CD14-positive monocyte (primary cell): ENCODE measurements around the gene NID1. TPM values are rescaled to one million over a fixed set of nuclear protein-coding genes. Genes with fewer than 3 reads are reported as not detected.

ENCODE experiments used
- DNase-seq, 3 donors: peaks; one replicate each; pipeline ENCODE4 v3.0.0-alpha.2; 2011 to 2022
- H2AFZ ChIP-seq: 2 replicates; pipeline ENCODE4 v1.6.0; 2012; ENCODE audit warnings: mild to moderate bottlenecking, low read depth, low read length, inconsistent platforms; ENCODE audit not compliant: insufficient read depth, poor library complexity, severe bottlenecking
- H3K27ac ChIP-seq, 2 donors: 1 replicate in 1 of 2; 2 replicates in 1 of 2; pipeline ENCODE4 v1.5.1; 2012 to 2013; ENCODE audit warnings: low read length in 2 of 2, control low read depth in 1 of 2, inconsistent platforms in 1 of 2, low read depth in 1 of 2, mild to moderate bottlenecking in 1 of 2
- H3K27me3 ChIP-seq, 2 donors: one replicate each; pipeline versions ENCODE4 v1.6.0 to v1.6.1; 2011 to 2013; ENCODE audit warnings: low read length in 2 of 2; ENCODE audit not compliant: control insufficient read depth in 2 of 2, insufficient read depth in 2 of 2
- H3K36me3 ChIP-seq, 2 donors: replicated peaks in 1 of 2; 1 replicate in 1 of 2; 2 replicates in 1 of 2; pipeline versions ENCODE4 v1.5.1 to v1.6.1; 2012 to 2013; ENCODE audit warnings: low read length in 2 of 2, control low read depth in 1 of 2, inconsistent platforms in 1 of 2, mild to moderate bottlenecking in 1 of 2; ENCODE audit not compliant: insufficient read depth in 2 of 2, control insufficient read depth in 1 of 2
- H3K4me1 ChIP-seq, 2 donors: 1 replicate in 1 of 2; 2 replicates in 1 of 2; pipeline versions ENCODE4 v1.5.1 to v1.6.1; 2012 to 2013; ENCODE audit warnings: low read length in 2 of 2, control low read depth in 1 of 2, inconsistent platforms in 1 of 2, mild to moderate bottlenecking in 1 of 2, moderate library complexity in 1 of 2; ENCODE audit not compliant: insufficient read depth in 2 of 2, control insufficient read depth in 1 of 2
- H3K4me2 ChIP-seq: replicated peaks from 2 replicates; pipeline ENCODE3; 2012; ENCODE audit warnings: low read length, moderate library complexity, mild to moderate bottlenecking; ENCODE audit not compliant: poor library complexity, severe bottlenecking; ENCODE audit errors: extremely low read depth
- H3K4me3 ChIP-seq, 3 experiments: fragments of 200-600 bp in 1 of 3; sonication (generic) in 1 of 3; replicated peaks in 1 of 3; 1 replicate in 2 of 3; 2 replicates in 1 of 3; pipeline ENCODE4 v1.5.1; 2011 to 2013; ENCODE audit warnings: low read length in 3 of 3, mild to moderate bottlenecking in 3 of 3, control low read depth in 2 of 3, low read depth in 2 of 3, inconsistent platforms in 1 of 3, moderate library complexity in 1 of 3
- H3K79me2 ChIP-seq: 2 replicates; pipeline ENCODE4 v1.6.0; 2012; ENCODE audit warnings: mild to moderate bottlenecking, control low read depth, inconsistent platforms, low read length, moderate library complexity; ENCODE audit not compliant: insufficient read depth
- H3K9ac ChIP-seq: 2 replicates; pipeline ENCODE4 v1.6.0; 2017; ENCODE audit warnings: low read length, mild to moderate bottlenecking; ENCODE audit not compliant: insufficient read depth, poor library complexity, severe bottlenecking
- H3K9me3 ChIP-seq, 2 donors: replicated peaks in 1 of 2; 1 replicate in 1 of 2; 2 replicates in 1 of 2; pipeline versions ENCODE4 v1.5.1 to v1.6.1; 2012 to 2013; ENCODE audit warnings: low read length in 2 of 2, control low read depth in 1 of 2; ENCODE audit not compliant: control insufficient read depth in 1 of 2, insufficient read depth in 1 of 2
- H4K20me1 ChIP-seq: 2 replicates; pipeline ENCODE4 v1.6.0; 2012; ENCODE audit warnings: mild to moderate bottlenecking, low read length, control low read depth, moderate library complexity; ENCODE audit not compliant: insufficient read depth
- H3K27ac Mint-ChIP-seq, 7 donors: one replicate each; pipeline ENCODE4 v1.8.0; 2020; ENCODE audit warnings: mild to moderate bottlenecking in 7 of 7, mixed read lengths in 7 of 7, moderate library complexity in 6 of 7, inconsistent platforms in 2 of 7
- H3K27me3 Mint-ChIP-seq, 3 donors: one replicate each; pipeline ENCODE4 v1.8.0; 2021 to 2022; ENCODE audit warnings: low read depth in 3 of 3, mild to moderate bottlenecking in 3 of 3, mixed read lengths in 3 of 3, moderate library complexity in 3 of 3, inconsistent platforms in 1 of 3
- H3K36me3 Mint-ChIP-seq, 2 donors: one replicate each; pipeline ENCODE4 v1.8.0; 2020; ENCODE audit warnings: mixed read lengths in 2 of 2, inconsistent platforms in 1 of 2, mild to moderate bottlenecking in 1 of 2
- H3K4me1 Mint-ChIP-seq: one replicate; pipeline ENCODE4 v1.8.0; 2020; ENCODE audit warnings: mild to moderate bottlenecking, mixed read lengths
- H3K4me3 Mint-ChIP-seq, 2 donors: one replicate each; pipeline ENCODE4 v1.8.0; 2020; ENCODE audit warnings: mild to moderate bottlenecking in 2 of 2, mixed read lengths in 2 of 2, moderate library complexity in 1 of 2
- H3K9me3 Mint-ChIP-seq, 7 donors: one replicate each; pipeline ENCODE4 v1.8.0; 2020 to 2022; ENCODE audit warnings: mixed read lengths in 7 of 7, mild to moderate bottlenecking in 6 of 7, moderate library complexity in 6 of 7, inconsistent platforms in 2 of 7
- WGBS: methylation state at CpG from one replicate; pipeline ENCODE4 v1.1.5; 2013; ENCODE audit warnings: missing lambda C conversion rate; ENCODE audit not compliant: insufficient coverage; 5-methylcytosine and 5-hydroxymethylcytosine counted together
- intact Hi-C, 2 donors: fragments of 100-400 bp; cut with micrococcal nuclease; formaldehyde crosslinking; loops; one replicate each; pipeline versions ENCODE4 v1.15.0 to v1.15.1; 2023
- polyA plus RNA-seq, 3 donors: library from polyadenylated mRNA; depleted of rRNA in 1 of 3; unstranded in 2 of 3; stranded (reverse) in 1 of 3; fragments of 300-500 nt in 2 of 3; fragments of >200 nt in 1 of 3; fragmentation: Illumina TruSeq in 2 of 3; gene quantifications; 1 replicate in 2 of 3; 2 replicates in 1 of 3; pipeline ENCODE4 v1.2.3, GENCODE V29; 2012 to 2021
- TF ChIP-seq, protein P1 (sequence below): fragments of 200-600 bp; IDR thresholded peaks from one replicate; pipeline ENCODE4 v1.8.0; 2022; ENCODE audit warnings: antibody characterized with exemption, mild to moderate bottlenecking

The NID1 gene
- polyA plus RNA-seq, 3 donors, result 6.8 to 19.7 (median 14.4) TPM

DNA sequence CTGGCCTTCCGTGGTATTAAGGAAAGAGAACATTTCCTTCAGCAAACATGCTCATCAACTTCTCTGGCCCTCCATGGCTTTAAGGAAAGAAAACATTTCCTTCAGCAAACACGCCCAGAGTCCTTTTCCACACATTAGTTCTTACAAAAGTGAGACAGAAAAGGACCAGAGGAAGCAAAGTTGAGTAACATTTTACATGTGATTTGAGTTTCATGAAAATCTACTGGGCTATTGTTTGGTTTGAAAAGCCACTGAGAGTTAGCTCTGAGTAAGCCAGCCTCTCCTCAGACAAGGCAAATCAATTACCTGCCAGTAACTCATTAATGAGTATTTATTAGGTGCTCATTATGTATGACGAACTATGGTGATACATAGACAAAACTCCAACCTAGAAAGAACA, 78.0 kb downstream of the NID1 start:
- Mint-ChIP-seq H3K4me1 (peaks cover 28% of the 10 kb centered on the region), H3K27me3 (peaks cover 0 to 8% (median 0%) of the 10 kb centered on the region in 3 donors), H3K4me3 (no peak overlapping the region), H3K9me3 (peaks cover 11 to 21% (median 15%) of the 10 kb centered on the region in 7 donors), H3K27ac (peak overlapping the region in 5 of 7 donors; percentile 47 to 77 (median 75)), H3K36me3 (peaks cover 20 to 48% of the 10 kb centered on the region in 2 donors)
- Histone ChIP-seq H3K9me3 (peaks cover 8 to 9% of the 10 kb centered on the region in 2 donors), H3K27ac (peak overlapping the region; percentile 39 to 69), H3K4me3 (no peak overlapping the region), H3K79me2 (no peaks in the 10 kb centered on the region), H2AFZ (peak overlapping the region; percentile 49), H3K9ac (no peak overlapping the region), H3K36me3 (peaks cover 4 to 27% of the 10 kb centered on the region in 2 donors), H3K4me1 (peaks cover 20 to 22% of the 10 kb centered on the region in 2 donors), H4K20me1 (no peaks in the 10 kb centered on the region), H3K27me3 (no peaks in the 10 kb centered on the region), H3K4me2 (peak overlapping the region; percentile 40)
- DNase-seq, result peak in 2 of 3 donors; percentile 32 to 45
- intact Hi-C loops, result no loop called here
- 0% methylated on average over 1 of the region's 3 CpGs for WGBS
- TF ChIP-seq, protein P1, sequence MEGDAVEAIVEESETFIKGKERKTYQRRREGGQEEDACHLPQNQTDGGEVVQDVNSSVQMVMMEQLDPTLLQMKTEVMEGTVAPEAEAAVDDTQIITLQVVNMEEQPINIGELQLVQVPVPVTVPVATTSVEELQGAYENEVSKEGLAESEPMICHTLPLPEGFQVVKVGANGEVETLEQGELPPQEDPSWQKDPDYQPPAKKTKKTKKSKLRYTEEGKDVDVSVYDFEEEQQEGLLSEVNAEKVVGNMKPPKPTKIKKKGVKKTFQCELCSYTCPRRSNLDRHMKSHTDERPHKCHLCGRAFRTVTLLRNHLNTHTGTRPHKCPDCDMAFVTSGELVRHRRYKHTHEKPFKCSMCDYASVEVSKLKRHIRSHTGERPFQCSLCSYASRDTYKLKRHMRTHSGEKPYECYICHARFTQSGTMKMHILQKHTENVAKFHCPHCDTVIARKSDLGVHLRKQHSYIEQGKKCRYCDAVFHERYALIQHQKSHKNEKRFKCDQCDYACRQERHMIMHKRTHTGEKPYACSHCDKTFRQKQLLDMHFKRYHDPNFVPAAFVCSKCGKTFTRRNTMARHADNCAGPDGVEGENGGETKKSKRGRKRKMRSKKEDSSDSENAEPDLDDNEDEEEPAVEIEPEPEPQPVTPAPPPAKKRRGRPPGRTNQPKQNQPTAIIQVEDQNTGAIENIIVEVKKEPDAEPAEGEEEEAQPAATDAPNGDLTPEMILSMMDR, result no peak

DNA sequence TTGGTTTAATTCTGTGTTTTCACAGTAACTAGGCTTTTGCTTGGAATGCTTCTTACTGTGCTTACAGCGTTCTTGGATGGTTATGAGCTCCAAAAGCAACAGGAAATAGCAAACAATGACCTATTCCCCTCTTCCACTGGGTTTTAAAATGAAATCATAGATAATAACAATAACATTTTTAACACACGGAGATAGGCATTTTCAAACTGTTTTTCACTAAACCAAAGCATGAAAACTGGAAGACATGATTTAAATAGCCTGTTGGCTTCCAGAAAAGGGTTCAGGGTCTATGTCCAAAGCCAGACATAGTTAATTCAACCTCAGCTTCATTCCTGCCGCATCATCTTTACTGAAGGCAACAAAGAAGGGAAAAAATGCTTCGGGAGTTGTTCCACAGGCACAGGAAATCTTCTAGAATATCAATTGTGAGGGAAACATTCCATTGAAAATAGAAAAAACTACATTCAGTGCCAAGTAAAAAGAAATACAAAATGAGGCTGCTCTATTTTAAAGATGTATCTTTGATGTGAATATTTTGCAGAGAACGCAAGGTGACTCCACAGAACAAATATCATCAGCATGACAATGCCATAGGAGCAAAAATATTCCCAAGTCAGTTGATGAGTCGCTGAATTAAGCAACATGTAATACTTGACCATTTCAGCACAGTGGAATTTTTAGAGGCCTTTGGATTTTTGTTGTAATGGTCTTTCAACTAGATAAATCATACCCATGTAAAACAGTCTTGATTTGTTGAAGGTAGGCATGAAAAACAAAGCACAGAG, 80.7 kb downstream of the NID1 start:
- no peak overlapping the region for H2AFZ ChIP-seq
- no peaks in the 10 kb centered on the region for H3K9me3 ChIP-seq
- TF ChIP-seq, protein P1, result no peak
- H3K36me3 ChIP-seq, result peaks cover 2 to 11% of the 10 kb centered on the region in 2 donors
- Mint-ChIP-seq H3K4me3 (no peak overlapping the region), H3K9me3 (peaks cover 0 to 10% (median 4%) of the 10 kb centered on the region in 7 donors), H3K27ac (no peak overlapping the region), H3K27me3 (peaks cover 0 to 5% (median 0%) of the 10 kb centered on the region in 3 donors), H3K36me3 (peaks cover 7 to 39% of the 10 kb centered on the region in 2 donors), H3K4me1 (peaks cover 55% of the 10 kb centered on the region)
- peak in 1 of 3 donors; percentile 64 for DNase-seq
- intact Hi-C loops, result no loop called here
- H4K20me1 ChIP-seq, result no peaks in the 10 kb centered on the region
- H3K79me2 ChIP-seq, result no peaks in the 10 kb centered on the region
- H3K9ac ChIP-seq, result no peak overlapping the region
- no peaks in the 10 kb centered on the region for H3K27me3 ChIP-seq
- no peak overlapping the region for H3K27ac ChIP-seq
- no peak overlapping the region for H3K4me3 ChIP-seq
- peaks cover 46 to 48% of the 10 kb centered on the region in 2 donors for H3K4me1 ChIP-seq
- no peak overlapping the region for H3K4me2 ChIP-seq
- no CpG with 5 or more reads among the region's 6 CpGs for WGBS
